Activated T-cell treated with anti-CD3 and anti-CD28 coated beads for 48 hours (primary cell): ENCODE results near the gene UGT1A6.
"Not testable (repeated sequence)": the region's sequence is repeated elsewhere in the genome, so short reads cannot be mapped to it uniquely, and the experiment has no call there.

ENCODE experiments used
- DNase-seq: peaks from one replicate; pipeline ENCODE4 v3.0.0-alpha.2; 2020; ENCODE audit warnings: low read depth

Gene UGT1A6

GRCh38 chr2:233728723-233729301 is 36.1 kb downstream of the UGT1A6 start, which contains the start of gene UGT1A3:
Gene UGT1A3 (plus strand): TSS chr2:233729042. CDS start chr2:233729127, 85 bp downstream.
- DNase-seq = no peak

GRCh38 chr2:233736868-233737653 is 44.4 kb downstream of the UGT1A6 start:
- not testable (repeated sequence) for DNase-seq

GRCh38 chr2:233740870-233741269 is 48.2 kb downstream of the UGT1A6 start:
- no peak for DNase-seq

- no peak for DNase-seq
These were observed 51.0 kb downstream of the UGT1A6 start for GRCh38 chr2:233743464-233744259.

GRCh38 chr2:233745073-233745755 is 52.5 kb downstream of the UGT1A6 start:
- DNase-seq = no peak

- DNase-seq = not testable (repeated sequence)
These were observed 53.1 kb downstream of the UGT1A6 start for GRCh38 chr2:233745838-233746237.

- no peak for DNase-seq
These were observed 54.0 kb downstream of the UGT1A6 start for GRCh38 chr2:233746475-233747282.

- no peak for DNase-seq
These were observed 54.5 kb downstream of the UGT1A6 start for GRCh38 chr2:233747283-233747544.

- DNase-seq = not testable (repeated sequence)
These were observed 58.0 kb downstream of the UGT1A6 start for GRCh38 chr2:233750689-233751088.

GRCh38 chr2:233751212-233752009 is 58.7 kb downstream of the UGT1A6 start:
- not testable (repeated sequence) for DNase-seq

GRCh38 chr2:233754872-233755611 is 62.4 kb downstream of the UGT1A6 start:
- DNase-seq = no peak

- DNase-seq = no peak
These were observed 63.9 kb downstream of the UGT1A6 start for GRCh38 chr2:233756429-233757081.

- DNase-seq = no peak
These were observed 65.5 kb downstream of the UGT1A6 start for GRCh38 chr2:233758141-233758540.

- no peak for DNase-seq
These were observed 66.2 kb downstream of the UGT1A6 start for GRCh38 chr2:233758849-233759248.

- no peak for DNase-seq
These were observed 67.4 kb downstream of the UGT1A6 start, which contains the start of gene UGT1A1 for GRCh38 chr2:233760043-233760442. Gene UGT1A1 (plus strand): TSS chr2:233760270. CDS start chr2:233760288, 18 bp downstream.

- DNase-seq = no peak
These were observed 68.5 kb downstream of the UGT1A6 start for GRCh38 chr2:233761040-233761769.

GRCh38 chr2:233764264-233764663 is 71.6 kb downstream of the UGT1A6 start:
- no peak for DNase-seq

GRCh38 chr2:233764761-233765160 is 72.1 kb downstream of the UGT1A6 start:
- no peak for DNase-seq

GRCh38 chr2:233766416-233766815 is 73.7 kb downstream of the UGT1A6 start:
- DNase-seq = no peak
